Measurements from ENCODE around the gene PNLIPRP1.

The PNLIPRP1 gene

GRCh38 chr10:116602648-116603400 lies 12.1 kb downstream of the PNLIPRP1 start:
- DNase-seq, result no peak

- no peak for DNase-seq
Measured at GRCh38 chr10:116606061-116606483, 15.3 kb downstream of the PNLIPRP1 start.

- DNase-seq, result no peak
Measured at GRCh38 chr10:116607336-116607735, 16.6 kb downstream of the PNLIPRP1 start.

GRCh38 chr10:116608686-116609594 lies 18.2 kb downstream of the PNLIPRP1 start:
- no peak for DNase-seq

- no peak for DNase-seq
Measured at GRCh38 chr10:116610443-116611152, 19.8 kb downstream of the PNLIPRP1 start.

- no peak for DNase-seq
Measured at GRCh38 chr10:116611153-116611545, 20.4 kb downstream of the PNLIPRP1 start.

- no peak for DNase-seq
Measured at GRCh38 chr10:116612107-116612769, 21.5 kb downstream of the PNLIPRP1 start.

- no peak for DNase-seq
Measured at GRCh38 chr10:116613471-116613870, 22.7 kb downstream of the PNLIPRP1 start.

GRCh38 chr10:116614796-116615195 lies 24.0 kb downstream of the PNLIPRP1 start:
- DNase-seq, result no peak

- no peak for DNase-seq
Measured at GRCh38 chr10:116615199-116615776, 24.5 kb downstream of the PNLIPRP1 start.

GRCh38 chr10:116620423-116621400 lies 30.0 kb downstream of the PNLIPRP1 start, which contains the start of gene PNLIPRP2:
Gene PNLIPRP2 (plus strand): TSS chr10:116620953.
- DNase-seq, result no peak

GRCh38 chr10:116621476-116621875 lies 30.7 kb downstream of the PNLIPRP1 start:
- DNase-seq, result no peak

GRCh38 chr10:116621934-116622655 lies 31.3 kb downstream of the PNLIPRP1 start:
- no peak for DNase-seq

GRCh38 chr10:116625845-116626244 lies 35.1 kb downstream of the PNLIPRP1 start:
- DNase-seq, result no peak

- DNase-seq, result no peak
Measured at GRCh38 chr10:116626815-116627214, 36.1 kb downstream of the PNLIPRP1 start.

- no peak for DNase-seq
Measured at GRCh38 chr10:116627386-116627933, 36.7 kb downstream of the PNLIPRP1 start.

GRCh38 chr10:116629340-116629739 lies 38.6 kb downstream of the PNLIPRP1 start:
- DNase-seq, result no peak

- DNase-seq, result no peak
Measured at GRCh38 chr10:116630020-116630419, 39.3 kb downstream of the PNLIPRP1 start.

GRCh38 chr10:116631871-116632295 lies 41.1 kb downstream of the PNLIPRP1 start:
- no peak for DNase-seq
